H1 (cell line): Measurements from ENCODE around the gene CCT5. TPM values are rescaled to one million over a fixed set of nuclear protein-coding genes. Genes with fewer than 3 reads are reported as not detected.

Source experiments
- ASH2L ChIP-seq: fragments of 200-600, 300-600 bp; sonication (generic); IDR thresholded peaks from one replicate; pipeline ENCODE4 v1.7.1; 2017; ENCODE audit warnings: low read length
- BRCA1 ChIP-seq: IDR thresholded peaks from 2 replicates; pipeline ENCODE4 v1.6.1; 2012; ENCODE audit warnings: low read depth, low read length, improper control_type of control experiment
- CBX5 ChIP-seq: fragments of 300-800, 300-1000 bp; sonication (generic); IDR thresholded peaks from 2 replicates; pipeline ENCODE4 v1.7.1; 2016; ENCODE audit warnings: antibody characterized with exemption, low read length, low read depth
- CHD1 ChIP-seq: IDR thresholded peaks from 2 replicates; pipeline ENCODE4 v1.6.1; 2012; ENCODE audit warnings: low read depth, low read length, improper control_type of control experiment
- CHD7 ChIP-seq: fragments of 300-600 bp; sonication (generic); IDR thresholded peaks from 2 replicates; pipeline ENCODE4 v1.7.1; 2012; ENCODE audit warnings: low read length, moderate library complexity, mild to moderate bottlenecking, inconsistent platforms; ENCODE audit not compliant: insufficient replicate concordance
- CREB1 ChIP-seq: IDR thresholded peaks from 2 replicates; pipeline ENCODE4 v1.6.1; 2012; ENCODE audit warnings: inconsistent platforms
- E2F6 ChIP-seq: IDR thresholded peaks from 2 replicates; pipeline ENCODE4 v1.6.1; 2012; ENCODE audit warnings: inconsistent platforms
- JUND ChIP-seq: IDR thresholded peaks from 2 replicates; pipeline ENCODE4 v1.6.1; 2011; ENCODE audit warnings: mild to moderate bottlenecking, improper control_type of control experiment, low read length
- POLR2A ChIP-seq, 2 experiments: IDR thresholded peaks; 1 replicate in 1 of 2; 2 replicates in 1 of 2; pipeline ENCODE4 v1.6.1; 2011; ENCODE audit warnings: low read depth in 2 of 2, low read length in 2 of 2, mild to moderate bottlenecking in 2 of 2; ENCODE audit errors: control extremely low read depth in 1 of 2
- POLR2AphosphoS5 ChIP-seq: IDR thresholded peaks from 2 replicates; pipeline ENCODE4 v1.6.1; 2011; ENCODE audit warnings: low read depth, low read length
- SIX5 ChIP-seq: IDR thresholded peaks from 2 replicates; pipeline ENCODE4 v1.6.1; 2011; ENCODE audit warnings: mild to moderate bottlenecking, low read depth, low read length
- SP2 ChIP-seq: IDR thresholded peaks from 2 replicates; pipeline ENCODE4 v1.6.1; 2012; ENCODE audit warnings: mild to moderate bottlenecking, low read length, inconsistent platforms
- TAF1 ChIP-seq: IDR thresholded peaks from 2 replicates; pipeline ENCODE4 v1.6.1; 2011; ENCODE audit warnings: mild to moderate bottlenecking, low read depth, low read length
- polyA plus RNA-seq, 7 experiments: library from polyadenylated mRNA; depleted of rRNA in 3 of 7; stranded (reverse) in 5 of 7; unstranded in 2 of 7; fragments of >200 nt in 5 of 7; fragments of 200-250 nt in 2 of 7; gene quantifications; 1 replicate in 5 of 7; 2 replicates in 1 of 7; 4 replicates in 1 of 7; pipeline versions ENCODE4 v1.2.1 to v1.2.3, GENCODE V29; 2011 to 2013; ENCODE audit warnings: missing spikeins in 2 of 7, mixed read lengths in 2 of 7
- total RNA-seq: library from RNA; stranded (reverse); fragmentation: NEBNext Ultra II Directional; extraction: Animal tissue kit (Norgen Biotek cat#: 25700); gene quantifications from 2 replicates; pipeline ENCODE4 v1.2.1, GENCODE V29; 2021

Gene CCT5
- total and polyA plus RNA-seq, 2 of the 8 experiments (the other 6 are each of a cell fraction or from before 2014, with no cell fraction given) = 425 to 549 TPM

- TF ChIP-seq CHD7 = no peak
- no peak for TF ChIP-seq SIX5
- TF ChIP-seq CBX5 = no peak
- TF ChIP-seq E2F6 = no peak
- TF ChIP-seq CREB1 = 0 out of 2 replicates have a peak, but pooled peaks have one; percentile 32
- no peak for TF ChIP-seq CHD1
- no peak for TF ChIP-seq TAF1
- no peak for TF ChIP-seq JUND
- TF ChIP-seq POLR2A (IDR thresholded peaks at IDR 0.05; ENCODE audit: control extremely low read depth in 1 of 2, low read depth in 2 of 2, low read length in 2 of 2) = no peak
- peak; percentile 2 for TF ChIP-seq ASH2L
- peak; percentile 49; the same call in 1 of the 2 replicates for TF ChIP-seq POLR2AphosphoS5
- TF ChIP-seq BRCA1 = no peak
- TF ChIP-seq SP2 = no peak
Observed at GRCh38 chr5:10250806-10251276, 761 bp downstream of the CCT5 start (continued).
